Measurements from ENCODE around the gene BBS9. TPM values are rescaled to one million over a fixed set of nuclear protein-coding genes. Genes with fewer than 3 reads are reported as not detected.

The BBS9 gene
- total RNA-seq, 1 experiment from 2014 or later = 26.4 TPM

DNA sequence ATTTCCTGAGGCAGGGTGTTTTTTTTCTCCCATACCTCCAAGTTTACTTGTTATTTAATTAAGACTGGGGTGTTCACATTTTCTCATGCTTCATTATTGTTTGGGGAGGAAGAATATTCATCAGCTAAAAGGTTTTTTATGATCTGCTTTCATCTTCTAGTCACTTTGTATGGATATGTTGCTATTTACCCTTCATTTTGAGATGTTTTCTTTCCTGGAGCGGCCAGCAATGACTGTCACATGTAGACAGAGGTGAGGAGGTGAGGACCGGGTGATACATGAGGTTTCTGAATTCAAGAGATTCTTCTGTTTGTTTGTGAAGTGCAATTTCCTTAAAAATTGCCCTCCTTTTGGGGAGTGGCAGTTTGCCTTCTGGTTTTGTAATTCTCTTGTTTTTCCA, 514.2 kb downstream of the BBS9 start:
- no CpG with 5 or more reads among the region's 2 CpGs for WGBS (ENCODE audit: extremely low coverage, insufficient read length, low lambda C conversion rate)
- H3K9me3 Mint-ChIP-seq = peaks cover 3 to 4% of the 10 kb centered on the region in 2 experiments; a peak in 2 of 5 replicates

More for the DNA sequence above, 514.2 kb downstream of the BBS9 start:
- no peak for DNase-seq
- no peak overlapping the region for H3K14ac ChIP-seq (ENCODE audit: insufficient read depth, low read length)
- H3K79me2 ChIP-seq (ENCODE audit: insufficient read depth, low read length) = no peaks in the 10 kb centered on the region
- H3K4ac ChIP-seq (ENCODE audit: low read depth, low read length) = no peak overlapping the region
- H3K27ac ChIP-seq (ENCODE audit: insufficient read length, low read depth, low read length) = no peak overlapping the region
- Mint-ChIP-seq H3K27ac (no peak overlapping the region; a peak in 1 of 7 replicates), H3K36me3 (ENCODE audit: insufficient read depth in 1 of 3, low read depth in 3 of 3) (peaks cover 2 to 10% (median 9%) of the 10 kb centered on the region in 3 experiments; a peak in 4 of 7 replicates), H3K4me1 (peaks cover 5 to 10% of the 10 kb centered on the region in 2 experiments; a peak in 2 of 4 replicates), H3K27me3 (ENCODE audit: low read depth) (no peaks in the 10 kb centered on the region), H3K4me3 (no peak overlapping the region)
- H2BK120ac ChIP-seq (ENCODE audit: low read depth, low read length, poor library complexity, severe bottlenecking) = no peak overlapping the region
- H2BK12ac ChIP-seq (ENCODE audit: insufficient read length, low read depth, low read length) = no peak overlapping the region
- H3K4me1 ChIP-seq (ENCODE audit: insufficient read depth, low read length) = no peaks in the 10 kb centered on the region
- no peaks in the 10 kb centered on the region for H4K20me1 ChIP-seq (ENCODE audit: control insufficient read depth, insufficient read depth, insufficient read length)
- H3K9me3 ChIP-seq (ENCODE audit: control insufficient read depth, low read depth, low read length) = no peaks in the 10 kb centered on the region
- no peaks in the 10 kb centered on the region for H3K79me1 ChIP-seq (ENCODE audit: insufficient read depth, low read depth, low read length, poor library complexity, severe bottlenecking)
- TF ChIP-seq, protein P1, sequence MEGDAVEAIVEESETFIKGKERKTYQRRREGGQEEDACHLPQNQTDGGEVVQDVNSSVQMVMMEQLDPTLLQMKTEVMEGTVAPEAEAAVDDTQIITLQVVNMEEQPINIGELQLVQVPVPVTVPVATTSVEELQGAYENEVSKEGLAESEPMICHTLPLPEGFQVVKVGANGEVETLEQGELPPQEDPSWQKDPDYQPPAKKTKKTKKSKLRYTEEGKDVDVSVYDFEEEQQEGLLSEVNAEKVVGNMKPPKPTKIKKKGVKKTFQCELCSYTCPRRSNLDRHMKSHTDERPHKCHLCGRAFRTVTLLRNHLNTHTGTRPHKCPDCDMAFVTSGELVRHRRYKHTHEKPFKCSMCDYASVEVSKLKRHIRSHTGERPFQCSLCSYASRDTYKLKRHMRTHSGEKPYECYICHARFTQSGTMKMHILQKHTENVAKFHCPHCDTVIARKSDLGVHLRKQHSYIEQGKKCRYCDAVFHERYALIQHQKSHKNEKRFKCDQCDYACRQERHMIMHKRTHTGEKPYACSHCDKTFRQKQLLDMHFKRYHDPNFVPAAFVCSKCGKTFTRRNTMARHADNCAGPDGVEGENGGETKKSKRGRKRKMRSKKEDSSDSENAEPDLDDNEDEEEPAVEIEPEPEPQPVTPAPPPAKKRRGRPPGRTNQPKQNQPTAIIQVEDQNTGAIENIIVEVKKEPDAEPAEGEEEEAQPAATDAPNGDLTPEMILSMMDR (conservative IDR thresholded peaks at IDR 0.05) = no peak
- no peak overlapping the region for H2AFZ ChIP-seq (ENCODE audit: low read length)
- H4K8ac ChIP-seq (replicated peaks; ENCODE audit: insufficient read length, low read depth, low read length) = no peak overlapping the region
- no peak overlapping the region for H2BK20ac ChIP-seq (ENCODE audit: low read depth, low read length, poor library complexity, severe bottlenecking)
- H3K9ac ChIP-seq (ENCODE audit: extremely low read depth, insufficient read length, low read length) = no peak overlapping the region
- no peak overlapping the region for H4K5ac ChIP-seq (ENCODE audit: insufficient read length, low read depth, low read length)
- no peak overlapping the region for H3T11ph ChIP-seq (ENCODE audit: low read length)
- no peaks in the 10 kb centered on the region for H3K27me3 ChIP-seq (ENCODE audit: insufficient read depth, low read length)
- no peak overlapping the region for H2BK5ac ChIP-seq (ENCODE audit: insufficient read length, low read length)
- H3K56ac ChIP-seq (ENCODE audit: insufficient read length, low read depth, low read length) = no peak overlapping the region
- no peak overlapping the region for H3K4me2 ChIP-seq (ENCODE audit: insufficient read depth, insufficient read length, low read length)
- no peak overlapping the region for H3K18ac ChIP-seq (ENCODE audit: insufficient read length, low read depth, low read length)
- H2BK15ac ChIP-seq (ENCODE audit: low read depth, low read length) = no peak overlapping the region
- no peaks in the 10 kb centered on the region for H3K23me2 ChIP-seq (ENCODE audit: insufficient read length, low read depth, low read length, poor library complexity, severe bottlenecking)
- H2AK5ac ChIP-seq (ENCODE audit: insufficient read length, low read length) = no peak overlapping the region
- no peak overlapping the region for H3K23ac ChIP-seq (ENCODE audit: insufficient read length, low read depth, low read length)
- no peak overlapping the region for H4K91ac ChIP-seq (ENCODE audit: insufficient read length, low read depth, low read length)
